ENCODE data around the gene NFATC2.

DNA sequence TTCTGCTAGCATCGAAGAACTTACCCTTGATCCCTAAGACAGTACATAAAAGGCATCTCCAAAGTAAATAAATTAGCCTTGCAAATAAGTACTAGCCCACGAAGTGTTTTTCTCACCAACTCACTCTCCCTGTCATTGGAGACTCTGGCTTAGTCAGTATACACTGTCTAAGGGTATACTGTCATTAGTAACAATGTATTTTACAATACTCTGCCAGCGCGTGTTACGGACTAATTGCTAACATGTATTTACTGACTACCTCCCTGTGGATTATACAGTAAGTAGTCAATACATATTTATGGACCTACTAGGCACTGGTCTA, 72.1 kb downstream of the NFATC2 start:
- TF ChIP-seq ZFP3 (CRISPR knock-in tag; IDR thresholded peaks at IDR 0.05) (no peak), BACH2 (CRISPR knock-in tag; IDR thresholded peaks at IDR 0.05; ENCODE audit: borderline replicate concordance) (no peak), PPARA (CRISPR knock-in tag; IDR thresholded peaks at IDR 0.05; ENCODE audit: borderline replicate concordance) (no peak), ZNF8 (CRISPR knock-in tag; IDR thresholded peaks at IDR 0.05) (no peak), ARNTL (CRISPR knock-in tag; IDR thresholded peaks at IDR 0.05; ENCODE audit: borderline replicate concordance, low read depth) (no peak), RARB (CRISPR knock-in tag; IDR thresholded peaks at IDR 0.05) (no peak)
- TF ChIP-seq, protein P1, sequence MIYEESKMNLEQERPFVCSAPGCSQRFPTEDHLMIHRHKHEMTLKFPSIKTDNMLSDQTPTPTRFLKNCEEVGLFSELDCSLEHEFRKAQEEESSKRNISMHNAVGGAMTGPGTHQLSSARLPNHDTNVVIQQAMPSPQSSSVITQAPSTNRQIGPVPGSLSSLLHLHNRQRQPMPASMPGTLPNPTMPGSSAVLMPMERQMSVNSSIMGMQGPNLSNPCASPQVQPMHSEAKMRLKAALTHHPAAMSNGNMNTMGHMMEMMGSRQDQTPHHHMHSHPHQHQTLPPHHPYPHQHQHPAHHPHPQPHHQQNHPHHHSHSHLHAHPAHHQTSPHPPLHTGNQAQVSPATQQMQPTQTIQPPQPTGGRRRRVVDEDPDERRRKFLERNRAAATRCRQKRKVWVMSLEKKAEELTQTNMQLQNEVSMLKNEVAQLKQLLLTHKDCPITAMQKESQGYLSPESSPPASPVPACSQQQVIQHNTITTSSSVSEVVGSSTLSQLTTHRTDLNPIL (CRISPR knock-in tag; IDR thresholded peaks at IDR 0.05; ENCODE audit: low read depth), result no peak
- TF ChIP-seq, protein P2, sequence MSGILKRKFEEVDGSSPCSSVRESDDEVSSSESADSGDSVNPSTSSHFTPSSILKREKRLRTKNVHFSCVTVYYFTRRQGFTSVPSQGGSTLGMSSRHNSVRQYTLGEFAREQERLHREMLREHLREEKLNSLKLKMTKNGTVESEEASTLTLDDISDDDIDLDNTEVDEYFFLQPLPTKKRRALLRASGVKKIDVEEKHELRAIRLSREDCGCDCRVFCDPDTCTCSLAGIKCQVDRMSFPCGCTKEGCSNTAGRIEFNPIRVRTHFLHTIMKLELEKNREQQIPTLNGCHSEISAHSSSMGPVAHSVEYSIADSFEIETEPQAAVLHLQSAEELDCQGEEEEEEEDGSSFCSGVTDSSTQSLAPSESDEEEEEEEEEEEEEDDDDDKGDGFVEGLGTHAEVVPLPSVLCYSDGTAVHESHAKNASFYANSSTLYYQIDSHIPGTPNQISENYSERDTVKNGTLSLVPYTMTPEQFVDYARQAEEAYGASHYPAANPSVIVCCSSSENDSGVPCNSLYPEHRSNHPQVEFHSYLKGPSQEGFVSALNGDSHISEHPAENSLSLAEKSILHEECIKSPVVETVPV (CRISPR knock-in tag; IDR thresholded peaks at IDR 0.05), result no peak
- TF ChIP-seq, protein P3, sequence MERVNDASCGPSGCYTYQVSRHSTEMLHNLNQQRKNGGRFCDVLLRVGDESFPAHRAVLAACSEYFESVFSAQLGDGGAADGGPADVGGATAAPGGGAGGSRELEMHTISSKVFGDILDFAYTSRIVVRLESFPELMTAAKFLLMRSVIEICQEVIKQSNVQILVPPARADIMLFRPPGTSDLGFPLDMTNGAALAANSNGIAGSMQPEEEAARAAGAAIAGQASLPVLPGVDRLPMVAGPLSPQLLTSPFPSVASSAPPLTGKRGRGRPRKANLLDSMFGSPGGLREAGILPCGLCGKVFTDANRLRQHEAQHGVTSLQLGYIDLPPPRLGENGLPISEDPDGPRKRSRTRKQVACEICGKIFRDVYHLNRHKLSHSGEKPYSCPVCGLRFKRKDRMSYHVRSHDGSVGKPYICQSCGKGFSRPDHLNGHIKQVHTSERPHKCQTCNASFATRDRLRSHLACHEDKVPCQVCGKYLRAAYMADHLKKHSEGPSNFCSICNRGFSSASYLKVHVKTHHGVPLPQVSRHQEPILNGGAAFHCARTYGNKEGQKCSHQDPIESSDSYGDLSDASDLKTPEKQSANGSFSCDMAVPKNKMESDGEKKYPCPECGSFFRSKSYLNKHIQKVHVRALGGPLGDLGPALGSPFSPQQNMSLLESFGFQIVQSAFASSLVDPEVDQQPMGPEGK (CRISPR knock-in tag; IDR thresholded peaks at IDR 0.05; ENCODE audit: borderline replicate concordance), result no peak
